Glomerular visceral epithelial cell (primary cell): ENCODE results near the gene ARHGAP15.

Source experiments
- DNase-seq: peaks from one replicate; pipeline ENCODE4 v3.0.0-alpha.2; 2016; ENCODE audit errors: extremely low spot score

Gene ARHGAP15

GRCh38 chr2:143689541-143689940 lies 560.3 kb downstream of the ARHGAP15 start:
- DNase-seq = no peak

GRCh38 chr2:143690235-143690634 lies 561.0 kb downstream of the ARHGAP15 start:
- DNase-seq = no peak

- no peak for DNase-seq
Observed at GRCh38 chr2:143691121-143691520, 561.9 kb downstream of the ARHGAP15 start.

- DNase-seq = no peak
Observed at GRCh38 chr2:143692162-143692561, 562.9 kb downstream of the ARHGAP15 start.

- DNase-seq = no peak
Observed at GRCh38 chr2:143692967-143693366, 563.7 kb downstream of the ARHGAP15 start.

- no peak for DNase-seq
Observed at GRCh38 chr2:143694335-143694734, 565.1 kb downstream of the ARHGAP15 start.

- DNase-seq = no peak
Observed at GRCh38 chr2:143696651-143697050, 567.4 kb downstream of the ARHGAP15 start.

GRCh38 chr2:143697744-143698143 lies 568.5 kb downstream of the ARHGAP15 start:
- no peak for DNase-seq

- no peak for DNase-seq
Observed at GRCh38 chr2:143698352-143698751, 569.1 kb downstream of the ARHGAP15 start.

- DNase-seq = no peak
Observed at GRCh38 chr2:143698888-143699570, 569.8 kb downstream of the ARHGAP15 start.

- DNase-seq = no peak
Observed at GRCh38 chr2:143700865-143701264, 571.6 kb downstream of the ARHGAP15 start.

GRCh38 chr2:143701785-143702184 lies 572.6 kb downstream of the ARHGAP15 start:
- no peak for DNase-seq

GRCh38 chr2:143702931-143703330 lies 573.7 kb downstream of the ARHGAP15 start:
- DNase-seq = no peak

GRCh38 chr2:143704451-143705106 lies 575.4 kb downstream of the ARHGAP15 start:
- DNase-seq = no peak

GRCh38 chr2:143705108-143705707 lies 576.0 kb downstream of the ARHGAP15 start:
- DNase-seq = no peak

GRCh38 chr2:143706354-143706753 lies 577.1 kb downstream of the ARHGAP15 start:
- DNase-seq = no peak

GRCh38 chr2:143708682-143709081 lies 579.5 kb downstream of the ARHGAP15 start:
- no peak for DNase-seq

GRCh38 chr2:143710196-143710595 lies 581.0 kb downstream of the ARHGAP15 start:
- DNase-seq = no peak

- no peak for DNase-seq
Observed at GRCh38 chr2:143710879-143711278, 581.7 kb downstream of the ARHGAP15 start.

- DNase-seq = no peak
Observed at GRCh38 chr2:143716522-143716921, 587.3 kb downstream of the ARHGAP15 start.

- DNase-seq = no peak
Observed at GRCh38 chr2:143717053-143717452, 587.8 kb downstream of the ARHGAP15 start.

GRCh38 chr2:143717536-143718168 lies 588.4 kb downstream of the ARHGAP15 start:
- no peak for DNase-seq

- no peak for DNase-seq
Observed at GRCh38 chr2:143718745-143719144, 589.5 kb downstream of the ARHGAP15 start.
